GM12878 (cell line): ENCODE data around the gene C1orf52. TPM values are rescaled to one million over a fixed set of nuclear protein-coding genes. Genes with fewer than 3 reads are reported as not detected.

ENCODE experiments used
- ATF7 ChIP-seq: fragments of 450-650 bp; IDR thresholded peaks from 2 replicates; pipeline ENCODE4 v1.6.1; 2016; ENCODE audit warnings: low read depth, mild to moderate bottlenecking
- BHLHE40 ChIP-seq, 2 experiments: fragments of 450-650 bp in 1 of 2; IDR thresholded peaks; 2 replicates each; pipeline ENCODE4 v1.6.1; 2011 to 2017; ENCODE audit warnings: low read depth in 2 of 2, borderline replicate concordance in 1 of 2, improper control_type of control experiment in 1 of 2, low read length in 1 of 2, mild to moderate bottlenecking in 1 of 2
- DPF2 ChIP-seq: fragments of 450-650 bp; IDR thresholded peaks from 2 replicates; pipeline ENCODE4 v1.6.1; 2017; ENCODE audit warnings: mild to moderate bottlenecking
- EGR1 ChIP-seq, 2 experiments: IDR thresholded peaks; 1 replicate in 1 of 2; 2 replicates in 1 of 2; pipeline ENCODE4 v1.6.1; 2011 to 2012; ENCODE audit warnings: low read depth in 2 of 2, low read length in 2 of 2, borderline replicate concordance in 1 of 2, mild to moderate bottlenecking in 1 of 2, moderate library complexity in 1 of 2
- HCFC1 ChIP-seq: fragments of 150-350 bp; IDR thresholded peaks from 2 replicates; pipeline ENCODE4 v1.6.1; 2014; ENCODE audit warnings: low read length
- KDM1A ChIP-seq: fragments of 200-600 bp; sonication (generic); IDR thresholded peaks from 2 replicates; pipeline ENCODE4 v1.6.1; 2016; ENCODE audit warnings: borderline replicate concordance
- MEF2B ChIP-seq: fragments of 450-650 bp; IDR thresholded peaks from 2 replicates; pipeline ENCODE4 v1.6.1; 2018; ENCODE audit warnings: mild to moderate bottlenecking, moderate library complexity; ENCODE audit not compliant: partially characterized antibody, poor library complexity, severe bottlenecking
- MYB ChIP-seq: fragments of 150-350 bp; IDR thresholded peaks from 2 replicates; pipeline ENCODE4 v1.6.1; 2014; ENCODE audit warnings: mild to moderate bottlenecking, low read depth, low read length, borderline replicate concordance
- POLR2A ChIP-seq: IDR thresholded peaks from 2 replicates; pipeline ENCODE4 v1.6.1; 2011; ENCODE audit warnings: low read depth, mild to moderate bottlenecking, low read length
- SMAD5 ChIP-seq: IDR thresholded peaks from 2 replicates; pipeline ENCODE4 v1.6.1; 2016; ENCODE audit warnings: antibody characterized with exemption, low read depth
- SPI1 ChIP-seq: IDR thresholded peaks from 2 replicates; pipeline ENCODE4 v1.6.1; 2011; ENCODE audit warnings: low read depth, mild to moderate bottlenecking, low read length, moderate library complexity, borderline replicate concordance; ENCODE audit not compliant: insufficient read depth
- SREBF1 ChIP-seq: IDR thresholded peaks from 2 replicates; pipeline ENCODE4 v1.6.1; 2012; ENCODE audit warnings: mild to moderate bottlenecking, low read length
- SUZ12 ChIP-seq: fragments of 200-600 bp; sonication (generic); IDR thresholded peaks from one replicate; pipeline ENCODE4 v1.6.1; 2018; ENCODE audit warnings: antibody characterized with exemption, mild to moderate bottlenecking; ENCODE audit not compliant: unreplicated experiment
- USF1 ChIP-seq: IDR thresholded peaks from 2 replicates; pipeline ENCODE4 v1.6.1; 2011; ENCODE audit warnings: borderline replicate concordance, low read depth, mild to moderate bottlenecking, moderate library complexity, mixed read lengths, low read length; ENCODE audit not compliant: insufficient read depth; ENCODE audit errors: extremely low read length
- ZNF592 ChIP-seq: fragments of 450-650 bp; IDR thresholded peaks from 2 replicates; pipeline ENCODE4 v1.6.1; 2017; ENCODE audit warnings: mild to moderate bottlenecking, moderate library complexity
- ZNF622 ChIP-seq: fragments of 450-650 bp; IDR thresholded peaks from 2 replicates; pipeline ENCODE4 v1.6.1; 2017; ENCODE audit warnings: mild to moderate bottlenecking, inconsistent platforms
- polyA plus RNA-seq, 11 experiments: library from polyadenylated mRNA; depleted of rRNA in 4 of 11; unstranded in 6 of 11; stranded (reverse) in 5 of 11; fragments of >200 nt; fragmentation: Nextera tagmentation in 4 of 11; fragmentation: Illumina TruSeq in 1 of 11; extraction: Ambion mirVana in 4 of 11; extraction: Trizol in 1 of 11; gene quantifications; 1 replicate in 1 of 11; 2 replicates in 10 of 11; pipeline versions ENCODE4 v1.2.1 to v1.2.3, GENCODE V29; 2011 to 2016; ENCODE audit warnings: inconsistent platforms in 2 of 11, missing spikeins in 2 of 11, low read depth in 1 of 11
- total RNA-seq, 4 experiments: library from RNA; depleted of rRNA in 3 of 4; stranded (reverse); fragments of >200 nt in 3 of 4; fragmentation: Illumina TruSeq in 1 of 4; extraction: Trizol in 1 of 4; gene quantifications; 2 replicates each; pipeline versions ENCODE4 v1.2.1 to v1.2.3, GENCODE V29; 2013 to 2021
- TF ChIP-seq, protein P1 (sequence below): IDR thresholded peaks from 2 replicates; pipeline ENCODE4 v1.6.1; 2012; ENCODE audit warnings: mild to moderate bottlenecking, low read depth, low read length
- TF ChIP-seq, protein P2 (sequence below): fragments of 450-650 bp; IDR thresholded peaks from 2 replicates; pipeline ENCODE4 v1.6.1; 2014; ENCODE audit warnings: mild to moderate bottlenecking

C1orf52 gene
- total and polyA plus RNA-seq, 10 of the 15 experiments (the other 5 are each of a cell fraction or from before 2014, with no cell fraction given): 9.4 to 39.5 (median 17.6) TPM

DNA sequence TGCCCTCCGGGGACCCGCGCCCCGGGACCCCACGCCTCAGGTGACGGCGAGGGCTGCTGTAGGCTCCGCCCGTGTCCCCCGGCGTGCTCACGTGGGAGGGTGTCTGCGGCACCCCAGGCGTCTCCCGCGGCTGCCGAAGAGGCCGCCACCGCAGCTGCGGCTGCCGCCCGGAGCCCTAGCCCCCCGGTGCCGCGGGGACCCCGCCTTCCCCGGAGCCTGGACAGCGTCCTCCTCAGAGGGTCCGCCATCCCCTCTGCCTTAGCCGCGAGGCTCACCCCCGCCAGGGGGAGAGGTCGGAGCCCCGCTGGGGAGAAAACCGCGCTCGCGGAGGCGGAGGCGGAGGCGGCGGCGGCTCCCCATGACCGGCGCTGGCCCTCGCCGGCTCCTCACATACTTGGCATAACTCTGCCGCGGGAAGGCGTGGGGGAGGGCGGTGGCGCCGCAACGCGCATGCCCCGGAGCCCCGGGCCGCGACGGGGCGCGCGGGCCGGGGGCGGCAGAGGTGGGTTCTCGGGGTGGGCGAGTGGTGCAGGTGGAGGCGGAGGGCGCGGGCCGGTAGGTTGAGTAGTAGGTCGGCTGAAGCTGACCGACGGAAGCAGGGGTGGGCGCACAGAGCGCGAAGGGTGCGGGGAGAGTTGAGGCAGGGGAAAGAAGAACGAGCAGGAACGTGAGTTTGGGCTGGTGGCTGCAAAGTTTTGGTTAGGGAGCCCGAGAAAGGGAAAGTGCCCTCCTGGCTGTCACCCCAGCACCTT is 57.9 kb downstream of the C1orf52 start (continued):
- TF ChIP-seq SPI1 (no peak), BHLHE40 (IDR thresholded peaks at IDR 0.05; ENCODE audit: borderline replicate concordance in 1 of 2, low read depth in 2 of 2, low read length in 1 of 2) (peak in 1 of 2 experiments; percentile 62; a peak in 2 of 4 replicates), SUZ12 (no peak), KDM1A (no peak), EGR1 (IDR thresholded peaks at IDR 0.05; ENCODE audit: borderline replicate concordance in 1 of 2, low read depth in 2 of 2, low read length in 2 of 2) (peak in 1 of 2 experiments; percentile 74; a peak in 2 of 3 replicates), POLR2A (peak; percentile 44), HCFC1 (no peak), SREBF1 (no peak), MEF2B (no peak), ZNF622 (no peak), ATF7 (no peak), ZNF592 (no peak), USF1 (peak; percentile 76), SMAD5 (no peak), DPF2 (0 out of 2 replicates have a peak, but pooled peaks have one; percentile 18), MYB (no peak)
- TF ChIP-seq, protein P1, sequence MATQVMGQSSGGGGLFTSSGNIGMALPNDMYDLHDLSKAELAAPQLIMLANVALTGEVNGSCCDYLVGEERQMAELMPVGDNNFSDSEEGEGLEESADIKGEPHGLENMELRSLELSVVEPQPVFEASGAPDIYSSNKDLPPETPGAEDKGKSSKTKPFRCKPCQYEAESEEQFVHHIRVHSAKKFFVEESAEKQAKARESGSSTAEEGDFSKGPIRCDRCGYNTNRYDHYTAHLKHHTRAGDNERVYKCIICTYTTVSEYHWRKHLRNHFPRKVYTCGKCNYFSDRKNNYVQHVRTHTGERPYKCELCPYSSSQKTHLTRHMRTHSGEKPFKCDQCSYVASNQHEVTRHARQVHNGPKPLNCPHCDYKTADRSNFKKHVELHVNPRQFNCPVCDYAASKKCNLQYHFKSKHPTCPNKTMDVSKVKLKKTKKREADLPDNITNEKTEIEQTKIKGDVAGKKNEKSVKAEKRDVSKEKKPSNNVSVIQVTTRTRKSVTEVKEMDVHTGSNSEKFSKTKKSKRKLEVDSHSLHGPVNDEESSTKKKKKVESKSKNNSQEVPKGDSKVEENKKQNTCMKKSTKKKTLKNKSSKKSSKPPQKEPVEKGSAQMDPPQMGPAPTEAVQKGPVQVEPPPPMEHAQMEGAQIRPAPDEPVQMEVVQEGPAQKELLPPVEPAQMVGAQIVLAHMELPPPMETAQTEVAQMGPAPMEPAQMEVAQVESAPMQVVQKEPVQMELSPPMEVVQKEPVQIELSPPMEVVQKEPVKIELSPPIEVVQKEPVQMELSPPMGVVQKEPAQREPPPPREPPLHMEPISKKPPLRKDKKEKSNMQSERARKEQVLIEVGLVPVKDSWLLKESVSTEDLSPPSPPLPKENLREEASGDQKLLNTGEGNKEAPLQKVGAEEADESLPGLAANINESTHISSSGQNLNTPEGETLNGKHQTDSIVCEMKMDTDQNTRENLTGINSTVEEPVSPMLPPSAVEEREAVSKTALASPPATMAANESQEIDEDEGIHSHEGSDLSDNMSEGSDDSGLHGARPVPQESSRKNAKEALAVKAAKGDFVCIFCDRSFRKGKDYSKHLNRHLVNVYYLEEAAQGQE: no peak; the same call in 1 of the 2 replicates
- TF ChIP-seq, protein P2, sequence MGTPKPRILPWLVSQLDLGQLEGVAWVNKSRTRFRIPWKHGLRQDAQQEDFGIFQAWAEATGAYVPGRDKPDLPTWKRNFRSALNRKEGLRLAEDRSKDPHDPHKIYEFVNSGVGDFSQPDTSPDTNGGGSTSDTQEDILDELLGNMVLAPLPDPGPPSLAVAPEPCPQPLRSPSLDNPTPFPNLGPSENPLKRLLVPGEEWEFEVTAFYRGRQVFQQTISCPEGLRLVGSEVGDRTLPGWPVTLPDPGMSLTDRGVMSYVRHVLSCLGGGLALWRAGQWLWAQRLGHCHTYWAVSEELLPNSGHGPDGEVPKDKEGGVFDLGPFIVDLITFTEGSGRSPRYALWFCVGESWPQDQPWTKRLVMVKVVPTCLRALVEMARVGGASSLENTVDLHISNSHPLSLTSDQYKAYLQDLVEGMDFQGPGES: no peak
